Hindlimb muscle (tissue), 1 donor: ENCODE measurements around the gene NOBOX. TPM values are rescaled to one million over a fixed set of nuclear protein-coding genes. Genes with fewer than 3 reads are reported as not detected.
"Not testable (repeated sequence)": the region's sequence is repeated elsewhere in the genome, so short reads cannot be mapped to it uniquely, and the experiment has no call there.

Source experiments
- DNase-seq: peaks from one replicate; pipeline ENCODE4 v3.0.0-alpha.2; 2013
- polyA plus RNA-seq: library from polyadenylated mRNA; unstranded; fragments of 120-200 nt; gene quantifications from one replicate; pipeline ENCODE4 v1.2.1, GENCODE V29; 2013; ENCODE audit not compliant: insufficient read length

Gene NOBOX
- polyA plus RNA-seq, 1 donor = not detected

- no peak for DNase-seq
Measured at GRCh38 chr7:144391014-144391413, 12.5 kb downstream of the NOBOX start.

GRCh38 chr7:144390481-144390880 is 13.0 kb downstream of the NOBOX start:
- no peak for DNase-seq

GRCh38 chr7:144388950-144389349 is 14.5 kb downstream of the NOBOX start:
- no peak for DNase-seq

DNA sequence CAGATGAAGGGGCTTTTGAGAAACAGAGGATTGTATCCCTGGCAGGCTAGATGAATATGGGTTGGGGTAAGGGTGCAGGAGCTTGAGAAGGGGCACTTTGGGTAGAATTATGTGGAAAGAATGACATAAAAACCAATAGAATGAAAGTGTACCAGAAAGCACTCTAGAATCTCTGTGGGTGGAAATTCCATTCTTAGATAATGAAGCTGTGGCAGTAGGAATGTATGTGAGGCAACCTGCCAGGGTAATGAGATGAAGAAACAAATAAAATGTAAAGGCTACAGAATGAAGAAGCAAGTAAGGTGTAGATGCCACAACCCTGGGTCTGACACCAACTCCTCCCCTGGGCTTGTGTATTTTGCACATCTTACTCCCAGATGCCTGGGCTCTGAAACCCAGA is 16.8 kb downstream of the NOBOX start:
- DNase-seq = no peak

DNA sequence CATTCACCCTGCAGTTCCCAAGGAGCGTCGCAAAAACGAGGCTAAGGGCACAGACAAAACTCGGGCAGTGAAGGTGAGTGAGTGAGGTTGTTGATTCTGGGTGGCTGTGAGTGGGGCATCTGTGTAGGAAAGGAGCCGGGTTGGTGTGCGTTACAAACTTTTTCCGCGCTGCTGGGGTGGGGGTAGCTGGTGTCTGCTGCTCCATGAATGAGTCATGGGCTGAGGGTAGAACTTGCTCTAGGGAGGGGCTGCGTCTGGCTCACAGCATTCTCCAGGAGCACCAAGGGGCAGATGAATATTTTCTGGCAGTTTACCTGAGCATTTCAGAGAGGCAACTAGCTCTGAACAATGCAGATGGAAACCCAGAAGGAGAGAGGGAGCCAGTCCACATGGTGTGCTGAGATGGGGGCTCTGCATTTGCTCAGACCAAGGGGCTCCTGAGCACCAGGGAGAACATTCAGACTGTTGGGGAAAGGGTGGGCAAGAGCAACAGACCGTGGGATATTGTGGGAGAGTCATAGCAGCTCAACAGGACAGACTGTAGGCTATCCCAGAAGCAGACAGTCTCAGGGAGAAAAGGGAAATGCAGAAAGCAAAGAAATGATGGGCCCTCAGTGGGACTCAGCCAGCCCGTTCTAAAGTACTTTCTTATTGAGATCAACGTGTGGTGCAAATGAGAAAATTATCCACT is 18.8 kb downstream of the NOBOX start:
- DNase-seq = no peak

GRCh38 chr7:144384071-144384470 is 19.4 kb downstream of the NOBOX start:
- DNase-seq = no peak

- DNase-seq = no peak
Measured at GRCh38 chr7:144379776-144380384, 23.6 kb downstream of the NOBOX start.

GRCh38 chr7:144378651-144379050 is 24.8 kb downstream of the NOBOX start:
- no peak for DNase-seq

DNA sequence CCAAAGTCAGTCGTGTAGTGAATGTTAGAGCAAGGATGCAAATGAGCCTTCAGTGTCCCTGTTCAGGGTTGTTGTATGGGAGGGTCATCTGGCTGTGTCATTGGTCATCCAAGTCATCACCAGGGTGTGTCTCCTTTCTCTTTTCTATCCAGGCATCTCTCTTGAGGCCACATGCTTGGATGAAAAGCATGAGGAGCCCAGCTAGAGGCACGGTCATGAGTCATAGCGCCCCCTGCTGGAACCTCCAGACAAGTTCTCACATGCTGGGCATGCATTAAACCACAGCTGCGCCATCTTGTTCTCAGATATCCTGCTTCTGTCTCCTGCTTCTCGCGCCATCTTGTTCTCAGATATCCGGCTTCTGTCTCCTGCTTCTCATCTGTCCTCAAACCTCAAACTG is 34.3 kb downstream of the NOBOX start:
- not testable (repeated sequence) for DNase-seq

- DNase-seq = not testable (repeated sequence)
Measured at GRCh38 chr7:144367250-144367649, 36.2 kb downstream of the NOBOX start.

GRCh38 chr7:144365523-144365922 is 38.0 kb downstream of the NOBOX start:
- not testable (repeated sequence) for DNase-seq

DNA sequence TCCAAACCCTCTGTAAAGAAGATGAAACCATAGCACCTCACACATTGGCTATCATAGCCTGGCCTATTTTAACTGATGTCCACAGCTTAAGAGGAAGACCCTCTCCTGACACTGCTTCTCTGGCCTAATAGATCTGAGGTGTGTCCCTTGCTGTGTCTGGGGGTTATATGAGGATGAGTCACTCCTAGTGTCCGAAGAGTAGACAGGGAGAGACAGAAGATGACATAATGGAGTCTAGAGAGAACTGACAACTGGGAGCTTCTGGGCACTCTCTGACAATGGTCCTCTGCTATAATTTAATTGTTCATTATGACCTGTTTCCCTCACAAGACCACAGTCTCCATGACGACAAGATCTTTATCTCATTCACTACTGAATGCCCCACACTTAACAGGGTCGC is 41.4 kb downstream of the NOBOX start:
- not testable (repeated sequence) for DNase-seq

GRCh38 chr7:144356860-144357259 is 46.6 kb downstream of the NOBOX start:
- not testable (repeated sequence) for DNase-seq

- not testable (repeated sequence) for DNase-seq
Measured at GRCh38 chr7:144356185-144356584, 47.3 kb downstream of the NOBOX start.

DNA sequence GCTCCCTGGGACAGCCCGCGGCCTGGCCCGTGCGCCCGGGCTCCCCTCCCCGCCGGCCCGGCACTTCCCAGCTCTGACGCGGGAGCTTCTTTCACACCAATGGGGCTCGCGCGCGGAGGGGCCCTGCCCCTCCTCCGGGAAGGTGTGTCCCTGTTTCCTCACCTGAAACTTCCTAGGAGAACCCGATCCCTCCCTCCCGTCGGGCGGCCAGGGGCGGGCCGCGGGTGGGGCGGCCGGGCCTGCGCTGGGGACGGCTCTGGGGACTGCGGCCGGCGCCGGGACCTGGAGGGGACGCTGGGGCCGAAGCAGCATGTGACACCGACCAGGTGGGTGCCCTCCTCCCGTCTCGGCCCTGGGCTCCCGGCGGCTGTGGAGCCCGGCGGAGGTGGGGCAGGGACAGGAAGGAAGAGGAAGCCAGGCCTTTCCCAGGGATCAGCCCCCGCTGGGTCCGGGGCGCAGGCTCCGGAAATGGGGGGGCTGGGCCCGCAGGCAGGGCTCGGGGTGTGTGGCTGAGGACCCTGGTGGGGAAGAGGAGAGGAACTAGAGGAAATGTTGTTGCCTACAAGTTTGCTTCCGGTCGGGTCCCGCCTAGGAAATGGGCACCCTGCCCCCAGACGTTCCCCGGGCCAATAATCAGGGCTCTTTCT is 48.2 kb downstream of the NOBOX start, which contains the start of gene ARHGEF5:
Gene ARHGEF5, plus strand, starts transcription at position 227 of the 647 bp plus-strand sequence. CDS start 7,268 bp downstream, outside the sequence.
- not testable (repeated sequence) for DNase-seq

GRCh38 chr7:144351667-144352066 is 51.8 kb downstream of the NOBOX start:
- DNase-seq = not testable (repeated sequence)

DNA sequence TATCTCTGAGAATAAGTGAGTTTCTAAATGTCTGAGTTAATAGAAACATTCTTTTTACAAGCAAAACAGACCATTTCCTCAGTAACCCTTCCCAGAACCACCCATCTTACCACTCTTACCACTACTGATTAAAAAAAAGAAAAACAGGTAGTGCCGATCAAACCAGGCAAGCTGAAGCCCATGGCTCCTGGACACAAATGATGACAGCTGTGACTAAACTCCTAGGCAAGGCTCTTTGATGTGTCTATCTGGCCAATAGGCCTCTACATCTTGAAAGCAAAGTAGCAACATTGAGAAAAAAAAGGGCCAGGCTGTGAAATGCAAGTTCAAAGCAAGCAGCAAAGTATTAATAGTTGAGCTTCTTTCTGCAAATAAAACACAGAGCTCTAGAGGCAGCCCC is 54.9 kb downstream of the NOBOX start:
- not testable (repeated sequence) for DNase-seq

Other genes with a start within 250 kb of the NOBOX start
- gene CTAGE4, start 220.2 kb downstream of the NOBOX start, polyA plus RNA-seq = not detected
- 1.3 TPM for gene ARHGEF35, start 207.9 kb downstream of the NOBOX start, polyA plus RNA-seq
- 0.53 TPM for gene OR2A42, start 164.1 kb downstream of the NOBOX start, polyA plus RNA-seq
- 1.1 TPM for gene OR2A7, start 138.9 kb downstream of the NOBOX start, polyA plus RNA-seq
- gene CTAGE8, start 134.4 kb downstream of the NOBOX start, polyA plus RNA-seq = 1.4 TPM
- 0.19 TPM for gene OR2A1, start 91.3 kb downstream of the NOBOX start, polyA plus RNA-seq
- gene ARHGEF5, start 48.3 kb downstream of the NOBOX start, polyA plus RNA-seq = 2.7 TPM